GM20000 (cell line): ENCODE measurements around the gene MCEE.
"Not testable (repeated sequence)": the region's sequence is repeated elsewhere in the genome, so short reads cannot be mapped to it uniquely, and the experiment has no call there.

Experiments
- DNase-seq: peaks from one replicate; pipeline ENCODE4 v3.0.0; 2012; ENCODE audit warnings: low spot score
- TF ChIP-seq, protein P1 (sequence below): IDR thresholded peaks from 2 replicates; pipeline ENCODE4 v1.5.1; 2012; ENCODE audit warnings: mild to moderate bottlenecking, control low read depth; ENCODE audit errors: extremely low read depth, missing control alignments

Gene MCEE

DNA sequence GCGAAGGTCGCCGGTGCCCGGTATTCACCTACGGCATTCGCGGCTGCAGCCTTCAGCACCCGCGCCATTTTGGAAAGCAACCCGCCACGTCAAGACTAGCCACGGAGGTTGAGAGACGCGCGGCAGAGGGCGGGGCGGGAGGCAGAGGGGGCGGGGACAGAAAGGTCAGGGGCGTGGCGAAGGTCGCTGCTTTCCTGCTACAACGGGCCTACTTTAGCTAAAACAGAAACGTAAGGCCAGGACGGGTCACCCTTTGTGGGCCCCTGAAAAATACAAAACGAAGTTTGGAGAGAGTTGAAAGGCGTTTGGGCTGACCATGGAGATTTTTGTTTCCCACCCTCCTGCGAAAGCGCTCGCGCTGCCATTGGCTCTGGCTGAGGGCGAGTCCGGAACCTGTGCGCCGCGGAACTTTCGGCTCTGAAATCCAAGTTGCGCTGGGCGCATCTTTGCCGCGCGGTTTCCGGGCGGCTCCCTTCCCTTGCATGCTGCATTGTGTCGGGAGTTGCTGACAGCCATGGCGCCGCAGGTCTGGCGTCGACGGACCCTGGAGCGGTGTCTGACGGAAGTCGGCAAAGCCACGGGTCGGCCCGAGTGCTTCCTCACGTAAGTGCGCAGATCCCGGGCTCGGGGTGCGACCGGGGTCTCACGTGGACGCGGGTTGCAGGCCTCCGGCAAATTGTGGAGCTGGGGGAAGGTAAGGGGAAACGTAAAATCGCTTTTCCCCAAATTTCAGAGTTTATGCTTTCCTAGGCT lies at the start of gene MCEE, which contains the start of gene MPHOSPH10:
Gene MCEE (minus strand): TSS at position 78 of the 753 bp plus-strand sequence. CDS start 10 bp downstream, at position 68.
Gene MPHOSPH10 (plus strand): TSS at position 483 of the 753 bp plus-strand sequence. CDS start 32 bp downstream, at position 515.
- TF ChIP-seq, protein P1, sequence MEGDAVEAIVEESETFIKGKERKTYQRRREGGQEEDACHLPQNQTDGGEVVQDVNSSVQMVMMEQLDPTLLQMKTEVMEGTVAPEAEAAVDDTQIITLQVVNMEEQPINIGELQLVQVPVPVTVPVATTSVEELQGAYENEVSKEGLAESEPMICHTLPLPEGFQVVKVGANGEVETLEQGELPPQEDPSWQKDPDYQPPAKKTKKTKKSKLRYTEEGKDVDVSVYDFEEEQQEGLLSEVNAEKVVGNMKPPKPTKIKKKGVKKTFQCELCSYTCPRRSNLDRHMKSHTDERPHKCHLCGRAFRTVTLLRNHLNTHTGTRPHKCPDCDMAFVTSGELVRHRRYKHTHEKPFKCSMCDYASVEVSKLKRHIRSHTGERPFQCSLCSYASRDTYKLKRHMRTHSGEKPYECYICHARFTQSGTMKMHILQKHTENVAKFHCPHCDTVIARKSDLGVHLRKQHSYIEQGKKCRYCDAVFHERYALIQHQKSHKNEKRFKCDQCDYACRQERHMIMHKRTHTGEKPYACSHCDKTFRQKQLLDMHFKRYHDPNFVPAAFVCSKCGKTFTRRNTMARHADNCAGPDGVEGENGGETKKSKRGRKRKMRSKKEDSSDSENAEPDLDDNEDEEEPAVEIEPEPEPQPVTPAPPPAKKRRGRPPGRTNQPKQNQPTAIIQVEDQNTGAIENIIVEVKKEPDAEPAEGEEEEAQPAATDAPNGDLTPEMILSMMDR, result no peak
- peak; percentile 85 for DNase-seq

DNA sequence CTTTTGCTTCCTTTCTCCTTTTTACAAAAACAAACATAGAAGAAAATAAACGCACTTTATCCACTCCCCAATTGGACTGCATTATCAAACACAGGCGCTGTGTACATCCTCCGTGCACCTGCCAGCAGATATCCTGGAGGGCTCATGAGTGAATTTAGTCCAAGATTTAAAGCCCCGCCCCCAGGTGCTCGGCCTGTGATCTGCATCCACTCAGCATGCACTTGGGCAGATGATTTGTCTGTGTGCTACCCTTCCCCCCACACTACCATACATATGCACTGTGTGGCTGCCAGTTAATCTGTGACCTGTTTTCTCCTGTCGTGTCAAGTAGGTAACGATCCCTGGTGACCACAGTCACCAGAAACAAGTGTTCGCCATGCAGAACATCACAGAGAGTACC lies 48.8 kb upstream of the MCEE start:
- not testable (repeated sequence) for DNase-seq

DNA sequence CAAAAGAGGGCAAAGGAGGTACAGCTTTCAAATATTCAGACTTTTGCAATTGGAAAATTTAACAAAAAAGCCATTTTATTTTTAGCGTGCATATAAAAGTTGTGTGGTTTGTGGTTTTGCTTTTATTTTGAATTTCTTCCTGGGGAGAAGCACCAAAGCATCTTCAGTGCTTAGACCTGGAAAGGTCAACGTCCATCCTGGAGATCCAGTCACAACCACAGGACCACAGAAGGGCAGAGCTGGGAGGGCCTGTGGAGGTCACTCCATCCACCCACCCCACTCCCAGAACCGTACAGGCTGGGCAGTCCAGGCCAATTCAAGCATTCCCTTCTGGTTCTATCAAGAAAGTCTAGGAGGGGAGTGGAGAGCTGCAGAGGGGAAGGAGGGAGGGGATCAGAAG lies 44.2 kb upstream of the MCEE start:
- TF ChIP-seq, protein P1, result no peak
- no peak for DNase-seq

DNA sequence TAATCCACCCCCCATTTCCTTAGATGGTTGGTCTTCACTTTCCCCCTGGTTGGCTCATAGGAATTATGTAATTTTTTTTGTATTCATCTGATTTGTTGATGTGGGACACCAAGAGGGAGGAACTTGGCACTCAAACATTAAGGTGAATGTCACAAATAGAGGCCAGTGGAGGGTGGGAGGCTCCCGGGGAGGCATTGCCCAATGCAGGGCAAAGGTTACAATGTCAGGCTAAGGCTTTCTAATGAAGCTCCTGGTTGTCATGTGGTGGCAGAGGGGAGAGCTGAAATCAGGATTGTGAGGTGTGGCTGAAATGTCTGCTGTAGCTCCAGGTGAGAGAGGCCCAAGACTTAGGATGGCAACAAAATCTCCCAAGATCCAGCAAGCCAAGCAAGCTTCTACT lies 43.1 kb upstream of the MCEE start:
- no peak for DNase-seq
- TF ChIP-seq, protein P1, result no peak

DNA sequence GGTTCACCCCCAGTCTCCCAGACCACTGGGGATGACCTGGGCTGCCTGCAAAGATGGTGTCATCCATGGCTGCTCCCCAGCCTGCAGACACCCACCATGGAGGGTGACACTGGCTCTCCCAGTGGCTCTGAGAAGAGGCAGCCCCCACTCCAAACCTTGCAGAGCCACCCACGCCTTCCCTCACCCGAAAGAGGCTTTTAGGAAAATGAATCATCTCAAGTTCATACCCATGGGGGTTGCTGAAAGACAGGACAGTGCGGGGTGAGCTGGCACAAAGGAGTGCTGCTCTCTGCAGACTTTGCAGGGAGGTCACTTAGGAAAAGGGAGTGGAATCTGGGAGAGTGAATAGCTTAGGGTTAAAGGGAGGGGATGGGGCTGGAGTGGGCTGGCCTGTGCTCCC lies 36.8 kb upstream of the MCEE start:
- no peak for DNase-seq
- TF ChIP-seq, protein P1, result no peak

DNA sequence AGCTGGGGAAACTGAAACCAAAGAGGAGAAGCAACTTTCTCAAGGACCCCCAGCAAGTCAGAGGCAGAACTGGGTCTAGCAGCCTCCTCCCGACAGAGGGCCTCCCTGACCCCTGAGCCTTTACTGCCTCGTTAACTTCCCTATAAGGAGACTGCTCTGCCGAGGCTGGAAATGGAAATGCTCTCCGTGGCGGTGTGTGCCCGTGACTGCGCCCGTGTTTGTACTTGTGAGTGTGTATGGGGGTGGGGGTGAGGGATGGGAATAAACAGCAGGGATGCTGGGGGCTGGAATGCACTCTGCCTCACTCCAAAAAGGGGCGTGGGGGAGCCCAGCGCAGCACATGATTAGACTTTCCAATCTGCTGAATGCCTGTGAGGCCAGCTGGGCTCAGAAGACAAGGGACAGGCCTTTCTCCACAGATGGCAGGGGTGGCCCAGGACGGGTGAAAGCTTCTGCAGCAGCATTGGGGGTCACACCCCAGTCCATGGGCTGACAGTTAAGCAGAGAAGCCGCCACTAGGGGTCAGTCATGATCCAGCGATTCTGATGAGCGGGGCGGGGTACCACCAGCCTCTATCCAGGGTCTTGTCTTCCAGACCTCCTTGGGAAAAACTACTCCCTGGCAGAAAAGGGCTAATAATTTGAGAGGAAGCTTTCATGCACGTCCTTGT lies 27.2 kb upstream of the MCEE start:
- TF ChIP-seq, protein P1, result peak; percentile 48
- DNase-seq, result peak; percentile 68

DNA sequence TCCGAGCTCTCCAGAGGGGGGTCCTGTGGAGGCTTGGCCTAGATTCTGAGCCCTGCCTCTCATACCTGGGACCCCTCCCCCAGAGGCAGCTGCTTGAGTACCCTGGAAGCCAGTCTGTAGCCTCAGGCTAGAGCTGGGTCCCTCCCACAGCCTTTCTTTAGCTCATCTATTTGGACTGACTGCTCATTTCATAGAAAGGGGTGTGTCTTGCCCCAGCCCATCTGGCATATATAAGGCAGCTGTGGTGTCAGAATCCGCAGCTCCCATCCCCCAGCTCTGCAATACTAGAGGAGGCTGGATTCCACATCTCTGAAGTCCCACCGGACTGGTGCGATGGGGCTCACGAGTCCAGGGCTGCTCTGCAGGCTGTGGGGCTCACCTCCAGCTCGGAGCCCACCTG lies 26.5 kb upstream of the MCEE start:
- TF ChIP-seq, protein P1, result no peak
- no peak for DNase-seq
